HepG2 (cell line): ENCODE measurements around the gene ADGRG1. TPM values are rescaled to one million over a fixed set of nuclear protein-coding genes. Genes with fewer than 3 reads are reported as not detected.

Experiments
- ATAC-seq: fragments of 200-7000 bp; cut with Tn5 transposase; 3 replicates; pipeline ENCODE4 v1.9.1; 2020; ENCODE audit warnings: mild to moderate bottlenecking, moderate library complexity
- BruUV-seq: library from RNA; stranded (reverse); fragments of 400-500 nt; replicated peaks from 2 replicates; lab custom pipeline; 2021; lab: Mats Ljungman, UMichigan
- CTCF ChIA-PET: fragments of 300-600 bp; formaldehyde crosslinking; extraction: SDS; loops from one replicate; lab custom pipeline; 2021; ENCODE audit warnings: low total read pairs, inconsistent platforms, low intra/inter-chr PET ratio; lab: Yijun Ruan, JAX
- POLR2A ChIA-PET: fragments of 350-600 bp; sonication (Branson Sonifier 250); formaldehyde crosslinking; loops from one replicate; lab custom pipeline; 2020; ENCODE audit warnings: antibody characterized with exemption, inconsistent platforms; lab: Yijun Ruan, JAX
- DNase-seq: peaks from one replicate; pipeline ENCODE4 v3.0.0-alpha.2; 2015; ENCODE audit warnings: low spot score
- FAIRE-seq: peaks from 3 replicates; lab custom pipeline; 2011; peaks lifted over from hg19 to GRCh38; lab: Jason Lieb, UNC
- H2AFZ ChIP-seq: one replicate; pipeline ENCODE4 v1.6.1; 2011; ENCODE audit warnings: low read length, inconsistent platforms
- H3K27ac ChIP-seq: fragments of 300-600 bp; 3 replicates; pipeline ENCODE4 v1.8.0; 2011; ENCODE audit warnings: mixed run types, mild to moderate bottlenecking, mixed read lengths, low read length, inconsistent platforms; ENCODE audit not compliant: insufficient read depth; ENCODE audit errors: extremely low read length
- H3K27me3 ChIP-seq, 2 experiments: fragments of 200-600 bp in 1 of 2; 2 replicates in 1 of 2; 3 replicates in 1 of 2; pipeline versions ENCODE4 v1.6.0 to v1.8.0; 2011; ENCODE audit warnings: low read length in 2 of 2, mild to moderate bottlenecking in 2 of 2, moderate library complexity in 2 of 2, inconsistent platforms in 1 of 2; ENCODE audit not compliant: insufficient read depth in 2 of 2, control insufficient read depth in 1 of 2
- H3K36me3 ChIP-seq, 2 experiments: fragments of 200-600 bp in 1 of 2; replicated peaks in 1 of 2; 2 replicates in 1 of 2; 3 replicates in 1 of 2; pipeline versions ENCODE4 v1.5.1 to v1.8.0; 2011; ENCODE audit warnings: low read length in 2 of 2, inconsistent platforms in 1 of 2; ENCODE audit not compliant: insufficient read depth in 2 of 2, control insufficient read depth in 1 of 2
- H3K4me1 ChIP-seq: 2 replicates; pipeline ENCODE4 v1.5.1; 2012; ENCODE audit warnings: low read length, inconsistent platforms; ENCODE audit not compliant: insufficient read depth
- H3K4me2 ChIP-seq: 2 replicates; pipeline ENCODE4 v1.6.0; 2011; ENCODE audit warnings: low read depth, low read length, inconsistent platforms
- H3K4me3 ChIP-seq, 3 experiments: fragments of 200-600 bp in 1 of 3; sonication (generic), shearing (Covaris generic) in 1 of 3; replicated peaks in 1 of 3; 2 replicates each; pipeline ENCODE4 v1.5.1; 2011 to 2016; ENCODE audit warnings: low read length in 3 of 3, inconsistent platforms in 2 of 3, low read depth in 2 of 3, mild to moderate bottlenecking in 2 of 3, control low read depth in 1 of 3, mixed read lengths in 1 of 3; ENCODE audit not compliant: insufficient read depth in 1 of 3
- H3K79me2 ChIP-seq: one replicate; pipeline ENCODE4 v1.6.1; 2011; ENCODE audit warnings: low read length, inconsistent platforms; ENCODE audit not compliant: insufficient read depth
- H3K9ac ChIP-seq: 2 replicates; pipeline ENCODE4 v1.6.0; 2011; ENCODE audit warnings: mild to moderate bottlenecking, low read depth, low read length, inconsistent platforms; ENCODE audit not compliant: insufficient read depth
- H3K9me3 ChIP-seq: 2 replicates; pipeline ENCODE4 v1.5.1; 2012; ENCODE audit warnings: mild to moderate bottlenecking, low read length
- H4K20me1 ChIP-seq: 2 replicates; pipeline ENCODE4 v1.6.0; 2011; ENCODE audit warnings: inconsistent platforms, mild to moderate bottlenecking, low read length, moderate library complexity; ENCODE audit not compliant: insufficient read depth
- BHLHE40 ChIP-seq: IDR thresholded peaks from 2 replicates; pipeline ENCODE4 v1.6.1; 2011; ENCODE audit warnings: low read length, improper control_type of control experiment
- CCDC6 ChIP-seq: sonication (generic); formaldehyde crosslinking; IDR thresholded peaks from 2 replicates; pipeline ENCODE4 v1.8.1; 2022; ENCODE audit warnings: mild to moderate bottlenecking, missing genetic modification reagents, moderate library complexity
- HNF1A ChIP-seq, 2 experiments: sonication (generic) in 1 of 2; formaldehyde crosslinking in 1 of 2; IDR thresholded peaks; 2 replicates each; pipeline versions ENCODE4 v1.4.0 to v1.6.1; 2016 to 2020; ENCODE audit warnings: borderline replicate concordance in 1 of 2, low read depth in 1 of 2, mild to moderate bottlenecking in 1 of 2, missing genetic modification reagents in 1 of 2
- HOXD1 ChIP-seq: sonication (generic); formaldehyde crosslinking; IDR thresholded peaks from 2 replicates; pipeline ENCODE4 v1.5.0; 2020; ENCODE audit warnings: missing genetic modification reagents
- LBX2 ChIP-seq: sonication (generic); formaldehyde crosslinking; IDR thresholded peaks from 2 replicates; pipeline ENCODE4 v1.5.0; 2020; ENCODE audit warnings: missing genetic modification reagents, mild to moderate bottlenecking, borderline replicate concordance
- NFIC ChIP-seq: IDR thresholded peaks from 2 replicates; pipeline ENCODE4 v1.6.1; 2012; ENCODE audit warnings: mild to moderate bottlenecking, low read length, inconsistent platforms
- PRPF4 ChIP-seq: fragments of 200-400 bp; formaldehyde crosslinking; IDR thresholded peaks from 2 replicates; pipeline ENCODE4 v1.6.1; 2016; ENCODE audit warnings: low read length, low read depth; ENCODE audit not compliant: poor library complexity, severe bottlenecking
- THAP8 ChIP-seq: sonication (generic); formaldehyde crosslinking; IDR thresholded peaks from 2 replicates; pipeline ENCODE4 v1.5.1; 2020; ENCODE audit warnings: missing genetic modification reagents, mild to moderate bottlenecking, borderline replicate concordance
- ZBTB38 ChIP-seq: sonication (generic); formaldehyde crosslinking; IDR thresholded peaks from 2 replicates; pipeline ENCODE4 v1.5.1; 2020; ENCODE audit warnings: mild to moderate bottlenecking, missing genetic modification reagents
- ZBTB7B ChIP-seq: sonication (generic); formaldehyde crosslinking; IDR thresholded peaks from 2 replicates; pipeline ENCODE4 v1.4.0; 2020; ENCODE audit warnings: missing genetic modification reagents
- ZC3H13 ChIP-seq: sonication (generic); formaldehyde crosslinking; IDR thresholded peaks from 2 replicates; pipeline ENCODE4 v1.8.1; 2023; ENCODE audit warnings: mild to moderate bottlenecking, missing genetic modification reagents, moderate library complexity
- ZFP37 ChIP-seq: sonication (generic); formaldehyde crosslinking; IDR thresholded peaks from 2 replicates; pipeline ENCODE4 v1.4.0; 2020; ENCODE audit warnings: missing genetic modification reagents, borderline replicate concordance
- ZNF296 ChIP-seq: sonication (generic); formaldehyde crosslinking; conservative IDR thresholded peaks from 2 replicates; pipeline ENCODE4 v1.5.0; 2020; ENCODE audit warnings: mild to moderate bottlenecking, missing genetic modification reagents
- ZNF543 ChIP-seq: sonication (generic); formaldehyde crosslinking; IDR thresholded peaks from 2 replicates; pipeline ENCODE4 v1.4.0; 2020; ENCODE audit warnings: mild to moderate bottlenecking, missing genetic modification reagents
- ZNF546 ChIP-seq: sonication (generic); formaldehyde crosslinking; conservative IDR thresholded peaks from 2 replicates; pipeline ENCODE4 v1.8.1; 2023; ENCODE audit warnings: mild to moderate bottlenecking, missing genetic modification reagents
- ZNF556 ChIP-seq: sonication (generic); formaldehyde crosslinking; IDR thresholded peaks from 2 replicates; pipeline ENCODE4 v1.4.0; 2020; ENCODE audit warnings: mild to moderate bottlenecking, missing genetic modification reagents, borderline replicate concordance
- ZNF605 ChIP-seq: sonication (generic); formaldehyde crosslinking; IDR thresholded peaks from 2 replicates; pipeline ENCODE4 v1.8.0; 2022; ENCODE audit warnings: mild to moderate bottlenecking, missing genetic modification reagents
- ZNF616 ChIP-seq: sonication (generic); formaldehyde crosslinking; IDR thresholded peaks from 2 replicates; pipeline ENCODE4 v1.5.0; 2020; ENCODE audit warnings: low read depth, mild to moderate bottlenecking, missing genetic modification reagents
- WGBS: methylation state at CpG from one replicate; pipeline ENCODE4 v1.1.6; 2017; ENCODE audit warnings: low lambda C conversion rate; 5-methylcytosine and 5-hydroxymethylcytosine counted together
- in situ Hi-C: cut with HindIII; loops from 2 replicates; pipeline ENCODE4 v1.10.0; 2017; ENCODE audit warnings: low pct_unique_long_range_greater_than_20kb; ENCODE audit not compliant: extremely low pct_ligation_motif_present
- intact Hi-C: fragments of 100-400 bp; cut with micrococcal nuclease; formaldehyde crosslinking; loops from one replicate; pipeline ENCODE4 v1.10.0; 2022; ENCODE audit not compliant: unreplicated experiment
- polyA plus RNA-seq, 8 experiments: library from polyadenylated mRNA; depleted of rRNA in 3 of 8; stranded (reverse) in 7 of 8; unstranded in 1 of 8; fragments of >200 nt; fragmentation: Illumina TruSeq in 4 of 8; extraction: Trizol in 4 of 8; gene quantifications; 2 replicates each; pipeline versions ENCODE4 v1.2.1 to v1.2.3, GENCODE V29; 2011 to 2016; ENCODE audit warnings: low read depth in 4 of 8, missing spikeins in 1 of 8, mixed read lengths in 1 of 8; ENCODE audit not compliant: insufficient read depth in 1 of 8
- total RNA-seq, 5 experiments: library from RNA; depleted of rRNA; stranded (reverse); fragments of >200 nt; fragmentation: Illumina TruSeq; extraction: Trizol; gene quantifications; 2 replicates each; pipeline ENCODE4 v1.2.3, GENCODE V29; 2016; ENCODE audit warnings: low read depth in 1 of 5

Gene ADGRG1
- total and polyA plus RNA-seq, 2 of the 13 experiments (the other 11 are each of a cell fraction or from before 2014, with no cell fraction given) = 2.7 to 5.9 TPM

GRCh38 chr16:57593021-57593420 lies 35.4 kb upstream of the ADGRG1 start (continued):
- TF ChIP-seq BHLHE40 = no peak
- no peak for TF ChIP-seq ZBTB38
- TF ChIP-seq HOXD1 (CRISPR knock-in tag) = no peak
- no peak for TF ChIP-seq ZBTB7B
- no peak for TF ChIP-seq THAP8 (CRISPR knock-in tag)
- TF ChIP-seq, all 625 proteins: peak for 0

GRCh38 chr16:57593990-57594389 lies 34.4 kb upstream of the ADGRG1 start:
- H3K9me3 ChIP-seq = no peaks in the 10 kb centered on the region
- whole genome bisulfite sequencing = 100% methylated on average over 1 of the region's 1 CpG
- no peak for DNase-seq
- H3K9ac ChIP-seq = no peak overlapping the region
- no peak overlapping the region for H2AFZ ChIP-seq
- ChIA-PET POLR2A (no interaction called here), CTCF (interaction anchor here (17.5 kb wide), 1 partner anchor 55 kb away, joined by 571 read pairs; no protein-coding TSS in a partner anchor)
- no TSS peak for BruUV-seq
- no peak for FAIRE-seq
- no peaks in the 10 kb centered on the region for H3K79me2 ChIP-seq
- no peaks in the 10 kb centered on the region; a peak in 1 of 5 replicates for H3K27me3 ChIP-seq
- ATAC-seq = no peak
- peaks cover 9% of the 10 kb centered on the region; the same call in 1 of the 2 replicates for H3K4me1 ChIP-seq
- H4K20me1 ChIP-seq = no peaks in the 10 kb centered on the region
- no peaks in the 10 kb centered on the region for H3K36me3 ChIP-seq
- H3K27ac ChIP-seq = no peak overlapping the region
- intact Hi-C loops (loop anchor here (5.0 kb wide), 1 partner anchor 143 kb away; the partner anchor contains the start of gene KATNB1), in situ Hi-C loops (no loop called here)
- H3K4me3 ChIP-seq = no peak overlapping the region
- no peak overlapping the region for H3K4me2 ChIP-seq
- TF ChIP-seq PRPF4 = no peak
- TF ChIP-seq NFIC = no peak
- TF ChIP-seq ZNF296 = no peak
- no peak for TF ChIP-seq ZFP37 (CRISPR knock-in tag)
- TF ChIP-seq ZNF543 (CRISPR knock-in tag) = no peak
- TF ChIP-seq ZNF605 (CRISPR knock-in tag) = no peak
- no peak for TF ChIP-seq HNF1A (IDR thresholded peaks at IDR 0.05; ENCODE audit: low read depth)
- TF ChIP-seq HNF1A (CRISPR knock-in tag; IDR thresholded peaks at IDR 0.05; ENCODE audit: borderline replicate concordance) = no peak
- TF ChIP-seq ZNF556 (CRISPR knock-in tag) = no peak
- no peak for TF ChIP-seq ZNF546 (CRISPR knock-in tag)
- no peak for TF ChIP-seq ZC3H13
- TF ChIP-seq LBX2 (CRISPR knock-in tag) = no peak
- no peak for TF ChIP-seq ZNF616
- no peak for TF ChIP-seq CCDC6
